Activated naive CD4-positive, alpha-beta T cell treated with anti-CD3 and anti-CD28 coated beads, Interleukin-2, amount 50 U/mL, for 24 hours (primary cell): ENCODE data around the gene MT1M.
"Not testable (repeated sequence)": the region's sequence is repeated elsewhere in the genome, so short reads cannot be mapped to it uniquely, and the experiment has no call there.

ENCODE experiments used
- H3K27ac Mint-ChIP-seq: one replicate; pipeline ENCODE4 v1.8.0; 2021; ENCODE audit warnings: mild to moderate bottlenecking, mixed read lengths
- H3K27me3 Mint-ChIP-seq: one replicate; pipeline ENCODE4 v1.8.0; 2021; ENCODE audit warnings: mixed read lengths
- H3K36me3 Mint-ChIP-seq: one replicate; pipeline ENCODE4 v1.8.0; 2021; ENCODE audit warnings: mixed read lengths
- H3K4me1 Mint-ChIP-seq: one replicate; pipeline ENCODE4 v1.8.0; 2021; ENCODE audit warnings: mixed read lengths
- H3K4me3 Mint-ChIP-seq: one replicate; pipeline ENCODE4 v1.8.0; 2021; ENCODE audit warnings: mild to moderate bottlenecking, mixed read lengths
- H3K9me3 Mint-ChIP-seq: one replicate; pipeline ENCODE4 v1.8.0; 2021; ENCODE audit warnings: mixed read lengths

The MT1M gene

GRCh38 chr16:56649271-56649670 is 16.8 kb downstream of the MT1M start:
- H3K9me3 Mint-ChIP-seq = no peaks in the 10 kb centered on the region
- no peak overlapping the region for H3K27ac Mint-ChIP-seq
- H3K4me1 Mint-ChIP-seq = peaks cover 1% of the 10 kb centered on the region
- H3K4me3 Mint-ChIP-seq = no peak overlapping the region
- H3K36me3 Mint-ChIP-seq = no peaks in the 10 kb centered on the region
- peaks cover 4% of the 10 kb centered on the region for H3K27me3 Mint-ChIP-seq

DNA sequence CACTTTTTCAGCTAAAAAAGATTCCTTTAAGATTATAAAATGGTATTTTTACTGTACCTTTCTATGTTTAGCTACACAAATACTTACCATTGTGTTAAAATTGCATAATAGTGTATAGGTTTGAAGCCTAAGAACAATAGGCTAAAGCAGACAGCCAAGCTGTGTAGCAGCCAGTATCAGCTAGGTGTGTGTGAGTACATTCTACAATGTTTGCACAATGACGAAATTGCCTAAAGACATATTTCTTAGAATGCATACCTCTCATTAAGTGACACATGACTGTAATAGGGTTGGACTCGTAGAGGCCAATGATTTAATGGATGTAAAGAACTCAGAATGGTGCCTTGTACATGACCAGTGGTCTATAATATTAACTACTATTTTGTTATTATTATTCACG is 17.4 kb downstream of the MT1M start:
- H3K4me1 Mint-ChIP-seq = no peaks in the 10 kb centered on the region
- H3K27me3 Mint-ChIP-seq = peaks cover 4% of the 10 kb centered on the region
- H3K27ac Mint-ChIP-seq = no peak overlapping the region
- no peaks in the 10 kb centered on the region for H3K9me3 Mint-ChIP-seq
- no peaks in the 10 kb centered on the region for H3K36me3 Mint-ChIP-seq
- no peak overlapping the region for H3K4me3 Mint-ChIP-seq

DNA sequence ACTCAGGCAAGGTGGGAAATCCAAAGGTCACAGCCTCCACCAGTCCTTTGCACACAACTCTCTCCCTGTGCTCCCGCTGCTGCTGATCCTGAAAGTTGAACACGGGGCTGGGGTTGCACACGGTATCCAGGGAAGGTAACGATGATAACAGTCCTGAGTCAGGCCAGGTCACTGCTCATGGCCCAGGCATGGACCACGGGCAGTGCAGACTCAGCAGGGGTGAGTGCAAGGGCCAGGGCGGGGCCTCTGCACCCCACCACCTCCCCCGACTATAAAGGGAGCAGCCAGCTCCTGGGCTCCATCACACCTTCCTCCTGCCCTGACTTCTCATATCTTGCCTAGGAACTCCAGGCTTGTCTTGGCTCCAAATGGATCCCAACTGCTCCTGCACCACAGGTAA is 19.1 kb downstream of the MT1M start, which contains the start of gene MT1B:
TSS of gene MT1B (plus strand) at position 301 of the 400 bp plus-strand sequence. CDS start at position 369, 68 bp downstream.
- H3K9me3 Mint-ChIP-seq = no peaks in the 10 kb centered on the region
- no peak within 1 kb of the TSS for H3K27ac Mint-ChIP-seq
- H3K27me3 Mint-ChIP-seq = peaks cover 4% of the 10 kb centered on the region
- H3K4me1 Mint-ChIP-seq = no peaks in the 10 kb centered on the region
- no peaks in the 10 kb centered on the region for H3K36me3 Mint-ChIP-seq
- H3K4me3 Mint-ChIP-seq = no peak within 1 kb of the TSS

- Mint-ChIP-seq H3K4me3 (no peak overlapping the region), H3K27me3 (peaks cover 1% of the 10 kb centered on the region), H3K9me3 (no peaks in the 10 kb centered on the region), H3K4me1 (peaks cover 3% of the 10 kb centered on the region), H3K27ac (no peak overlapping the region), H3K36me3 (no peaks in the 10 kb centered on the region)
Observed at GRCh38 chr16:56652600-56652999, 20.1 kb downstream of the MT1M start.

GRCh38 chr16:56653218-56653617 is 20.8 kb downstream of the MT1M start:
- H3K27me3 Mint-ChIP-seq = peaks cover 1% of the 10 kb centered on the region
- no peaks in the 10 kb centered on the region for H3K9me3 Mint-ChIP-seq
- no peak overlapping the region for H3K4me3 Mint-ChIP-seq
- no peaks in the 10 kb centered on the region for H3K36me3 Mint-ChIP-seq
- H3K4me1 Mint-ChIP-seq = peaks cover 9% of the 10 kb centered on the region
- H3K27ac Mint-ChIP-seq = no peak overlapping the region

DNA sequence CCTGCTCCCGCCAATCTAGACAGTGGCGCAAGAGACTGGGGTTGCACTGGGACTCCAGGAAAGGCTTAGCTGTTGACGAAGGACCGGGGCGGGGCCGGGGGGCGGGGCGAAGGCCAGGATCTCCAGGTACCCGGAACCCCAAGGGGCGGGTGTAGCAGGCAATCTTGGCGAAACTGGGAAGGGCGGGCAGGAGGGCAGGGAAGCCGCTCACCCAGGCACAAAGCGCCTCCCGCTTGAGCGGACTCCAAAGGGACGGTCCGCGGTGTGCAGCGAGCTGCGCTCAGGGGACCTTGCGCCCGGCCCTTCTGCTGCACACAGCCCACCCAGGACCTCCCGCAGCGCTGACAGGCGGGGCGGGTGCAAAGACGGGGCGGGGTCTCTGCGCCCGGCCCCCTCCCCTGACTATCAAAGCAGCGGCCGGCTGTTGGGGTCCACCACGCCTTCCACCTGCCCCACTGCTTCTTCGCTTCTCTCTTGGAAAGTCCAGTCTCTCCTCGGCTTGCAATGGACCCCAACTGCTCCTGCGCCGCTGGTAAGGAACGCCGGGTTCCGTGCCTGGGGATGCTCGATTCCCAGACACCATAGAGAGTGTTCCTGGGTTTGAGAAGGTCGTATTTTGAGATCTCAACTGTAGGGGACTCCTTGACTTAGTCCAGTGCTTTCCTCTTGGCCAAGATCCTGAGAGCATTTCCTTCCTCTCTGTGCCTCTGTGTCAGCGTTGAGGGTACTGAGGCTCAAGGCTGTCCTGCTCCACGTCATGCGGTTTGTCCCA is 25.3 kb downstream of the MT1M start, which contains the start of gene MT1F:
TSS of gene MT1F (plus strand) at position 405 of the 772 bp plus-strand sequence. CDS start at position 505, 100 bp downstream.
- H3K27me3 Mint-ChIP-seq = no peaks in the 10 kb centered on the region

GRCh38 chr16:56658327-56658875 is 25.9 kb downstream of the MT1M start:
- Mint-ChIP-seq H3K27me3 (no peaks in the 10 kb centered on the region), H3K9me3 (no peaks in the 10 kb centered on the region), H3K4me1 (peaks cover 38% of the 10 kb centered on the region), H3K27ac (no peak overlapping the region), H3K36me3 (no peaks in the 10 kb centered on the region), H3K4me3 (peak overlapping the region; percentile 96)

More for the DNA sequence above, 25.3 kb downstream of the MT1M start, which contains the start of gene MT1F:
- Mint-ChIP-seq H3K27ac (peak within 1 kb of the TSS; percentile 84), H3K9me3 (no peaks in the 10 kb centered on the region), H3K4me3 (peak within 1 kb of the TSS; percentile 96), H3K4me1 (peaks cover 36% of the 10 kb centered on the region), H3K36me3 (no peaks in the 10 kb centered on the region)

GRCh38 chr16:56662357-56663354 is 30.2 kb downstream of the MT1M start:
- Mint-ChIP-seq H3K27ac (peak overlapping the region; percentile 95), H3K36me3 (no peaks in the 10 kb centered on the region), H3K27me3 (peaks cover 9% of the 10 kb centered on the region), H3K4me3 (peak overlapping the region; percentile 88), H3K9me3 (no peaks in the 10 kb centered on the region), H3K4me1 (peaks cover 37% of the 10 kb centered on the region)

DNA sequence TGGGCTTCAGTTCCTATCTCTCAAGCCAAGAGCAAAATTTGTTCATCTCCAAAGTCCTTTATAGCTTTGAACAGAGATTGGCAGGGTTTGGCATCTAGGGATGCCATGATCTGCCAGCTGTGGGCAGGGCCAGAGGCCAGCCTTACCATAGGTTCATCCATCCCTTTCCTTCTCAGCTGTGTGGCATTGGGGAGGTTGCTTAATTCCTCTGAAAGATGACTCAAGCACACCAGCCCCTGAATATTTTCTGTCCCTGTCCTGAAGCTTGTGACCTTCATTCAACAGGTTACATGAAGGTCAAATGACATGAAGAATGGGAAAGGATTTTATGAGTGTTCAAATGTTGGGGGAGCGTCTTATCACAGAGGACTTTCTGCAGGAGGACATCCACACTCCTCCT is 32.0 kb downstream of the MT1M start:
- Mint-ChIP-seq H3K27ac (no peak overlapping the region), H3K36me3 (no peaks in the 10 kb centered on the region), H3K4me3 (no peak overlapping the region), H3K9me3 (no peaks in the 10 kb centered on the region), H3K27me3 (peaks cover 24% of the 10 kb centered on the region), H3K4me1 (peaks cover 37% of the 10 kb centered on the region)

- H3K4me1 Mint-ChIP-seq = peaks cover 38% of the 10 kb centered on the region
Observed at GRCh38 chr16:56665286-56666261, 33.1 kb downstream of the MT1M start.

GRCh38 chr16:56667581-56668571 is 35.4 kb downstream of the MT1M start, which contains the start of gene MT1G:
Gene MT1G (minus strand): TSS chr16:56668065. CDS start chr16:56667993, 72 bp downstream.
- Mint-ChIP-seq H3K27ac (no peak within 1 kb of the TSS), H3K4me3 (peak within 1 kb of the TSS; percentile 52), H3K4me1 (peaks cover 22% of the 10 kb centered on the region), H3K9me3 (no peaks in the 10 kb centered on the region), H3K27me3 (peaks cover 36% of the 10 kb centered on the region), H3K36me3 (no peaks in the 10 kb centered on the region)

More at GRCh38 chr16:56665286-56666261, 33.1 kb downstream of the MT1M start:
- H3K4me3 Mint-ChIP-seq, H3K27ac Mint-ChIP-seq, H3K36me3 Mint-ChIP-seq, H3K9me3 Mint-ChIP-seq: not testable (repeated sequence)
- peaks cover 27% of the 10 kb centered on the region for H3K27me3 Mint-ChIP-seq

GRCh38 chr16:56669005-56669839 is 36.8 kb downstream of the MT1M start, which contains the start of gene MT1H:
Gene MT1H (plus strand): TSS chr16:56669814. CDS start chr16:56669885, 71 bp downstream.
- H3K27ac Mint-ChIP-seq = no peak within 1 kb of the TSS
- H3K9me3 Mint-ChIP-seq = no peaks in the 10 kb centered on the region
- peaks cover 38% of the 10 kb centered on the region for H3K27me3 Mint-ChIP-seq
- H3K4me3 Mint-ChIP-seq = peak within 1 kb of the TSS; percentile 37
- peaks cover 21% of the 10 kb centered on the region for H3K4me1 Mint-ChIP-seq
- H3K36me3 Mint-ChIP-seq = no peaks in the 10 kb centered on the region
